ENCODE measurements around the gene FKBP1C.
"Not testable (repeated sequence)": the region's sequence is repeated elsewhere in the genome, so short reads cannot be mapped to it uniquely, and the experiment has no call there.

Gene FKBP1C

GRCh38 chr6:63224179-63224578 is 12.9 kb downstream of the FKBP1C start:
- no CpG with 5 or more reads among the region's 2 CpGs for WGBS, 2 experiments (ENCODE audit: insufficient coverage in 2 of 2)
- no peaks in the 10 kb centered on the region for H3K36me3 ChIP-seq (ENCODE audit: control insufficient read depth, insufficient read depth, low read length)
- H3K27ac ChIP-seq (ENCODE audit: low read depth, low read length, severe bottlenecking) = no peak overlapping the region
- H3K4me1 ChIP-seq (ENCODE audit: control insufficient read depth, insufficient read depth, low read length, poor library complexity, severe bottlenecking) = no peaks in the 10 kb centered on the region
- H3K4me3 ChIP-seq (ENCODE audit: extremely low read depth, insufficient read depth, low read length, poor library complexity, severe bottlenecking) = no peak overlapping the region
- no peaks in the 10 kb centered on the region for H3K9me3 ChIP-seq (ENCODE audit: control insufficient read depth, low read length)

GRCh38 chr6:63225987-63226386 is 14.7 kb downstream of the FKBP1C start:
- H3K27ac ChIP-seq (ENCODE audit: low read depth, low read length, severe bottlenecking); H3K4me3 ChIP-seq (ENCODE audit: extremely low read depth, insufficient read depth, low read length, poor library complexity, severe bottlenecking); H3K36me3 ChIP-seq (ENCODE audit: control insufficient read depth, insufficient read depth, low read length); H3K4me1 ChIP-seq (ENCODE audit: control insufficient read depth, insufficient read depth, low read length, poor library complexity, severe bottlenecking); H3K9me3 ChIP-seq (ENCODE audit: control insufficient read depth, low read length): not testable (repeated sequence)
- no CpG with 5 or more reads among the region's 4 CpGs for WGBS, 2 experiments (ENCODE audit: insufficient coverage in 2 of 2)

GRCh38 chr6:63227928-63228894 is 16.9 kb downstream of the FKBP1C start:
- WGBS, 2 experiments (ENCODE audit: insufficient coverage in 2 of 2) = 86 to 95% methylated on average over 15 to 20 of the region's 32 CpGs
- not testable (repeated sequence) for H3K27ac ChIP-seq (ENCODE audit: low read depth, low read length, severe bottlenecking); H3K4me1 ChIP-seq (ENCODE audit: control insufficient read depth, insufficient read depth, low read length, poor library complexity, severe bottlenecking); H3K9me3 ChIP-seq (ENCODE audit: control insufficient read depth, low read length); H3K36me3 ChIP-seq (ENCODE audit: control insufficient read depth, insufficient read depth, low read length); H3K4me3 ChIP-seq (ENCODE audit: extremely low read depth, insufficient read depth, low read length, poor library complexity, severe bottlenecking)

- H3K4me3 ChIP-seq (ENCODE audit: extremely low read depth, insufficient read depth, low read length, poor library complexity, severe bottlenecking); H3K36me3 ChIP-seq (ENCODE audit: control insufficient read depth, insufficient read depth, low read length); H3K27ac ChIP-seq (ENCODE audit: low read depth, low read length, severe bottlenecking); H3K9me3 ChIP-seq (ENCODE audit: control insufficient read depth, low read length); H3K4me1 ChIP-seq (ENCODE audit: control insufficient read depth, insufficient read depth, low read length, poor library complexity, severe bottlenecking): not testable (repeated sequence)
- WGBS, 2 experiments (ENCODE audit: insufficient coverage in 2 of 2) = 90 to 91% methylated on average over 9 to 11 of the region's 13 CpGs
These were observed 18.8 kb downstream of the FKBP1C start for GRCh38 chr6:63230027-63230426.

- not testable (repeated sequence) for H3K4me3 ChIP-seq (ENCODE audit: extremely low read depth, insufficient read depth, low read length, poor library complexity, severe bottlenecking); H3K9me3 ChIP-seq (ENCODE audit: control insufficient read depth, low read length)
These were observed 19.2 kb downstream of the FKBP1C start for GRCh38 chr6:63230511-63230910.

GRCh38 chr6:63236398-63236817 is 25.1 kb downstream of the FKBP1C start:
- H3K4me1 ChIP-seq (ENCODE audit: control insufficient read depth, insufficient read depth, low read length, poor library complexity, severe bottlenecking) = no peaks in the 10 kb centered on the region
- H3K36me3 ChIP-seq (ENCODE audit: control insufficient read depth, insufficient read depth, low read length) = no peaks in the 10 kb centered on the region
- no peaks in the 10 kb centered on the region for H3K9me3 ChIP-seq (ENCODE audit: control insufficient read depth, low read length)
- H3K27ac ChIP-seq (ENCODE audit: low read depth, low read length, severe bottlenecking) = no peak overlapping the region
- 79 to 95% methylated on average over 2 of the region's 3 CpGs for WGBS, 2 experiments (ENCODE audit: insufficient coverage in 2 of 2)
- H3K4me3 ChIP-seq (ENCODE audit: extremely low read depth, insufficient read depth, low read length, poor library complexity, severe bottlenecking) = no peak overlapping the region

More at GRCh38 chr6:63230511-63230910, 19.2 kb downstream of the FKBP1C start:
- not testable (repeated sequence) for H3K36me3 ChIP-seq (ENCODE audit: control insufficient read depth, insufficient read depth, low read length); H3K4me1 ChIP-seq (ENCODE audit: control insufficient read depth, insufficient read depth, low read length, poor library complexity, severe bottlenecking); H3K27ac ChIP-seq (ENCODE audit: low read depth, low read length, severe bottlenecking)
- 90 to 100% methylated on average over 2 to 3 of the region's 12 CpGs for WGBS, 2 experiments (ENCODE audit: insufficient coverage in 2 of 2)

GRCh38 chr6:63245420-63245819 is 34.2 kb downstream of the FKBP1C start:
- Histone ChIP-seq H3K4me3 (ENCODE audit: extremely low read depth, insufficient read depth, low read length, poor library complexity, severe bottlenecking) (no peak overlapping the region), H3K36me3 (ENCODE audit: control insufficient read depth, insufficient read depth, low read length) (no peaks in the 10 kb centered on the region), H3K9me3 (ENCODE audit: control insufficient read depth, low read length) (no peaks in the 10 kb centered on the region), H3K27ac (ENCODE audit: low read depth, low read length, severe bottlenecking) (no peak overlapping the region), H3K4me1 (ENCODE audit: control insufficient read depth, insufficient read depth, low read length, poor library complexity, severe bottlenecking) (no peaks in the 10 kb centered on the region)
- no CpG with 5 or more reads among the region's 2 CpGs for WGBS, 2 experiments (ENCODE audit: insufficient coverage in 2 of 2)

GRCh38 chr6:63245909-63246308 is 34.6 kb downstream of the FKBP1C start:
- WGBS, 2 experiments (ENCODE audit: insufficient coverage in 2 of 2) = 88% methylated on average over 1 of the region's 1 CpG; no CpG with 5 or more reads in 1 of the 2 experiments
- H3K36me3 ChIP-seq (ENCODE audit: control insufficient read depth, insufficient read depth, low read length) = no peaks in the 10 kb centered on the region
- no peak overlapping the region for H3K27ac ChIP-seq (ENCODE audit: low read depth, low read length, severe bottlenecking)
- H3K4me1 ChIP-seq (ENCODE audit: control insufficient read depth, insufficient read depth, low read length, poor library complexity, severe bottlenecking) = no peaks in the 10 kb centered on the region
- no peaks in the 10 kb centered on the region for H3K9me3 ChIP-seq (ENCODE audit: control insufficient read depth, low read length)
- H3K4me3 ChIP-seq (ENCODE audit: extremely low read depth, insufficient read depth, low read length, poor library complexity, severe bottlenecking) = no peak overlapping the region

- no peak overlapping the region for H3K27ac ChIP-seq (ENCODE audit: low read depth, low read length, severe bottlenecking)
- no peak overlapping the region for H3K4me3 ChIP-seq (ENCODE audit: extremely low read depth, insufficient read depth, low read length, poor library complexity, severe bottlenecking)
- H3K9me3 ChIP-seq (ENCODE audit: control insufficient read depth, low read length) = no peaks in the 10 kb centered on the region
- H3K36me3 ChIP-seq (ENCODE audit: control insufficient read depth, insufficient read depth, low read length) = no peaks in the 10 kb centered on the region
- H3K4me1 ChIP-seq (ENCODE audit: control insufficient read depth, insufficient read depth, low read length, poor library complexity, severe bottlenecking) = no peaks in the 10 kb centered on the region
These were observed 35.3 kb downstream of the FKBP1C start for GRCh38 chr6:63246581-63246980.

- WGBS, 2 experiments (ENCODE audit: insufficient coverage in 2 of 2) = 100% methylated on average over 1 of the region's 3 CpGs
These were observed 38.7 kb downstream of the FKBP1C start for GRCh38 chr6:63249875-63250482.

GRCh38 chr6:63259153-63259552 is 47.9 kb downstream of the FKBP1C start:
- no peak overlapping the region for H3K4me3 ChIP-seq (ENCODE audit: extremely low read depth, insufficient read depth, low read length, poor library complexity, severe bottlenecking)
- H3K9me3 ChIP-seq (ENCODE audit: control insufficient read depth, low read length) = no peaks in the 10 kb centered on the region
- H3K36me3 ChIP-seq (ENCODE audit: control insufficient read depth, insufficient read depth, low read length) = no peaks in the 10 kb centered on the region
- H3K4me1 ChIP-seq (ENCODE audit: control insufficient read depth, insufficient read depth, low read length, poor library complexity, severe bottlenecking) = peaks cover 16% of the 10 kb centered on the region
- H3K27ac ChIP-seq (ENCODE audit: low read depth, low read length, severe bottlenecking) = no peak overlapping the region

More at GRCh38 chr6:63249875-63250482, 38.7 kb downstream of the FKBP1C start:
- H3K9me3 ChIP-seq (ENCODE audit: control insufficient read depth, low read length) = no peaks in the 10 kb centered on the region
- H3K36me3 ChIP-seq (ENCODE audit: control insufficient read depth, insufficient read depth, low read length) = no peaks in the 10 kb centered on the region
- H3K27ac ChIP-seq (ENCODE audit: low read depth, low read length, severe bottlenecking) = no peak overlapping the region
- no peak overlapping the region for H3K4me3 ChIP-seq (ENCODE audit: extremely low read depth, insufficient read depth, low read length, poor library complexity, severe bottlenecking)
- no peaks in the 10 kb centered on the region for H3K4me1 ChIP-seq (ENCODE audit: control insufficient read depth, insufficient read depth, low read length, poor library complexity, severe bottlenecking)

All from mesodermal cell (in vitro differentiated cells).